Activated T-helper 1 cell treated with Interleukin-2 at 50 U/mL for 16 hours (primary cell): ENCODE results near the gene RAB31.
"Not testable (repeated sequence)": the region's sequence is repeated elsewhere in the genome, so short reads cannot be mapped to it uniquely, and the experiment has no call there.

ENCODE experiments used
- DNase-seq: peaks from one replicate; pipeline ENCODE4 v3.0.0-alpha.2; 2020; ENCODE audit warnings: low read depth

RAB31 gene, protein sequence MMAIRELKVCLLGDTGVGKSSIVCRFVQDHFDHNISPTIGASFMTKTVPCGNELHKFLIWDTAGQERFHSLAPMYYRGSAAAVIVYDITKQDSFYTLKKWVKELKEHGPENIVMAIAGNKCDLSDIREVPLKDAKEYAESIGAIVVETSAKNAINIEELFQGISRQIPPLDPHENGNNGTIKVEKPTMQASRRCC

GRCh38 chr18:9708057-9708433 lies at the start of gene RAB31:
RAB31 (plus strand) TSS chr18:9708301; CDS start chr18:9708406, 105 bp downstream.
- DNase-seq, result no peak

DNA sequence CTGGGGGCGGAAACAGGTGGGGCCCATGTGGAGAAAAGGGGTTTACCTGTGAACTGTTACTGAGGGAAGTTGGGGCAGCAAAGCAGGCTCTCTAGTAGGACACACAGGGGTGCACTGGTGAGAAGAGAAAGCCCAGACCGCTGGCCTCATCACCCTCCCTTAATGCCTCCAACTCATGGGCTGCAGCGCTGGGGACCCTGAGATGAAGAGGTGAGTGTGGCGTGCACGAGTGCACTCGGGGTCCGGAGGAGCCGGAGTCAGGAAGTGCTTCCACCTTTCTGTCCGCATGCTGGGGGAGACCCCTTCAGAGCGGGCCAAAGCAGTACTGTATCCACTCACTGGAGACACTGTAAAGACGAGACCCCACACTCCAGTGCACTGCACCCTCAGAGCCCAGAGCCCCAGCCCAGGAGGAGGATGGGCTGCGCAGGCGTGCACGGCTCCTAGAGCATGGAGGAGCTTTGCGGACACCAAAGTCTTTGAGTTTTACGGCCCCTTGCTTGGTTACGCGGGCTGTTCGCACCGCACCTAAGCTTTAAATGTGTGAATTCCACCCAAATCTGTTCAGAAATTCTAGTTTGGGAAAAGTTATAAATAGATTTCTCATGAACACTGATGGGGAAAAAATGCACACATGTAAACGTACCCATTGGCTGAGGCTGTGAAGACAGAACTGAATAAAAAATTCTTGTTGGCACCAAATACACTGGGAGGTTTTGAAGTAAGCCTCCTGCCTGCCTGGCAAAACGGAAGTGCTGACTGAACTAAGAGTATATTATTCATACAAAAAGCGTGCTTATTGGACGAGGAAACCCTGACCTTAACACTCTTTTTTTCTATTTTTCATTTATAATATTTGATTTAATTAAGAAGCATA lies 48.4 kb upstream of the RAB31 start:
- DNase-seq, result no peak

GRCh38 chr18:9661564-9661963 lies 46.5 kb upstream of the RAB31 start:
- no peak for DNase-seq

DNA sequence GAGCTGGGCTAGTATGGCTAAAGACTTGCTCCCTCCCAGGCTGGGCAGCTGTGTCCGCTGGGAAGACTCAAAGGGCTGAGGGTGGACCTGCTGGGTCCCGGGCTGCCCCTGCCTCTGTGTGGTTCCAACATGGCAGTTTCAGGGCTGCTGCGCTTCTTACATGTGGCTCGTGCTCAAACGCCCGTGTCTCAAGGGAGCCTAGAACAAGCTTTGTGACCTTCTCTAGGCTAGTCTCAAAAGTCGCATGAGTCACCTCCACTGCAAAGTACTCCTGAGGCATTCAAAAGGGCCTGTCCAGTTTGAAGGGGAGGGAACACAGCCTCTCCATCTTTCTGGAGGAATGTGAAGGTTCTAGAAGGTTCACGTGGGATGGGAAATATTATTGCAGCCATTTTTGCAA lies 44.7 kb upstream of the RAB31 start:
- no peak for DNase-seq

DNA sequence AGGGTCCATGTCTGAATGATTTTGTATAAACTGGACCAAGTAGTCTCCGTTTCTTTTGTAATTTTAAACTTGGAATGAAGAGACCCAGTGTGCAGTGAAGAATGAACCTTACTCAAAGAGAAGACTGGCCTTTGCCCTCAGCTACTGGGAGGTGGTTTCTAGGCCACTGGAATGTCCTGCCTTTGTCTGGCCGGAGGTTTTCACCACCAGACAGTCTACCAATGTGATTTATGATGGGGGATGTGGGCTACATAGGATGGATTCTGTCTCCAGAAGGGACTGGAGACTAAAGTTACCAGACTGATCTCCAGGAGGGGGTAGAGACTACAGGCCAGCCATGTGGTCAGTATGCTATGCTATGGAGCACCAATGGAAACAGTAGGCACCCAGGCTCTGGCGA lies 42.8 kb upstream of the RAB31 start:
- no peak for DNase-seq

- no peak for DNase-seq
These were observed 41.6 kb upstream of the RAB31 start for GRCh38 chr18:9666548-9666947.

DNA sequence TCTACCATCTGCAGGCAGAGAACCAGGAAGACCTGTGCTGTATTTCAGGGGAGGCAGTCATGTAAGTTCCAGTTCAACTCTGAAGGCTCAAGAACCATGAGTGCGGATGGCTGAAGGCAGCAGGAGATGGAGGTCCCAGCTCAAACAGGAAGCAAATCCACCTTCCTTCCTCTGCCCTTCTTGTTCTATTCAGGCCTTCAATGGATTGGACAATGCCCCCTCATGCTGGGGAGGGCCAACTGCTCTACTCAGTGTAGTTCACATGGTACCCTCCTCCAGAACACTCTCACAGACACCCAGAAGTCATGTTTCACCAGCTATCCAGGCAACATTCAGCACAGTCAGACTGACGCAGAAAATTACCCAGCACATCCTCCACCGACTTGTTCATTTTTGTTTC lies 39.1 kb upstream of the RAB31 start:
- no peak for DNase-seq

DNA sequence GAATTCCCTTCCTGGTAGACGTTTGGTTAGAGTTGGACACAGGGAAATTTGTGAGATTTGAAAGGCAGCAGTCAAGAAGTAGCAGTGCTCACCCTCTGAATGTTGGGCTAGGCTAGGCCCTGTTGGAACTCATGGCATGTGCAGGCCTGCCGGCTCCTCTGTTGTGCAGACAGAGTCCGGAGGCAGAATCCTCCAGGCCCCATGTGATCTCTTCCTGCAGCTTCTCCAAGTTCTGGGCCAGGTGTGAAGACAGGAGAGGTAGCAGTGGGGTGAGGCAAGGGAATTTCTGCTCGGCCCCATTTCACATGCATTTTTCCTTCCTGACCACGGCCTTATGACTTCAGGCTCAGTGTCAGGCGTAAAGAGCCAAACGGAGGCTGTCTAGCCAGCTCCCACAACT lies 36.9 kb upstream of the RAB31 start:
- DNase-seq, result no peak

- no peak for DNase-seq
These were observed 34.5 kb upstream of the RAB31 start for GRCh38 chr18:9673296-9674251.

DNA sequence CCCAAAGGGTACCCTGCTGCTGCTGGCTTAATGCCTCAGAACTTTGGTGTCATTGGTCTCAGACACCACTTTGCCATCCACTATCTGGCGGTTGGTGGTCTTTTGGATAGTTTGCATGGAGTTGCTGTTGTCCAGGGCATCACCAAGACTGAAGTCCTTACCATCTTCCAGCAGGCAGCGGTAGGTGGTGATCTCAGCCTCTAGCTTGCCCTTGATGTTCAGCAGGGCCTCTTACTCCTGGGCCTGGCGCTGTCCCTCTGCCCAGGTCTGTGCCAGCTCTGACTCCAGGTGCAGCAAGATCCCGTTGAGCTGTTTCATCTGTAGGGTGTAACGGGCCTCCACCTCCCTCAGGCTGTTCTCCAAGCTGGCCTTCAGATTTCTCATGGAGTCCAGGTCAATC lies 29.9 kb upstream of the RAB31 start:
- DNase-seq, result not testable (repeated sequence)

DNA sequence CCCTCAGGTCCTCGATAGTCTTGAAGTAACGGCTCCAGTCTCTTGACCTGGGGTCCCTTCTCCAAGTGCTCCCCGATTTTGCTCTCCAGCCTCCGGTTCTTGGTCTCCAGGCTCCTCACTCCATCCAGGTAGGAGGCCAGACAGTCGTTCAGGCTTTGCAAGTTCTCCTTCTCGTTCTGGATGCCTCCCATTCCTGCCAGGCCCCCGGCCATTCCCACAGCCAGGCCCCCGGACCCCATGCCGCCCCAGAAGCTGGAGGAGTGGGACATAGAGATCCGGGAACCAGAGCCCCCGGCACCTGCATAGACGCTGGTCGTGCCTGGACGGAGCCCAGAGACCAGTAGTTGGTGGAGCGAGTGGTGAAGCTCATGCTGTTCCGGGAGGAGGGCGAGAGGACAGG lies 29.0 kb upstream of the RAB31 start:
- no peak for DNase-seq

DNA sequence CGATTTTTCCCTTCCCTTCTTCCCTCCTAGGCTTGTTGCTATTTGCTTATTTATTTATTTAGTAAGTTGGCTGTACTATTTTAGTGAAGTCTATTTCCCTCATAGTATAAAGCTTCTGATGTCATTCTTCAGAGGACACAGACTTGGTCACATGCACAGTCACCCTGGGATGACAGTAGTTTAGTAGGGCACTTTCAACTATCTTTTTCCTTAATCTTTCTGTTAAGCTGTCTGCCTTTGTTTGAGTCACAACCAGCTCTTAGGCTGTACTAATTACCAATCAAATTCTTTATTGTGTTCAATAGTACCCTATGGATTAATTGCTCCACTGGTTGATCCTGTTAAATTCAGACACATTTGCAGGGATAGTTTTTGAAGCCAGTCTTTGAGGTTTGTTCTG lies 26.9 kb upstream of the RAB31 start:
- DNase-seq, result no peak

DNA sequence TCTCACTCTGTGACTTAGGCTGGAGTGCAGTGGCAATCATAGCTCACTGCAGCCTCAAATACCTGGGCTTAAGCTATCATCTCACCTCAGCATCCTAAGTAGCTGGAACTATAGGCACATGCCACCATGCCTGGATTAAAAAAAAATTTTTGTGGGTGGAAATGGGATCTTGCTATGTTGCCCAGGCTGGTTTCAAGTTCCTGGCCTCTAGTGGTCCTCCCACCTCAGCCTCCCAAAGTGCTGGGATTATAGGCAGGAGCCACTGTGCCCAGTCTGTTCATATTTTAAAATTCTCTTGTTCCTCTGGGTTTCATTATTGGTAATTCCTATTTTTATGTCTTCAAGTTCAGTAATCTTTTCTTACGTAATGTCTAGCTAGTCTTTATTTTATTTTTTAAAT lies 25.5 kb upstream of the RAB31 start:
- no peak for DNase-seq

DNA sequence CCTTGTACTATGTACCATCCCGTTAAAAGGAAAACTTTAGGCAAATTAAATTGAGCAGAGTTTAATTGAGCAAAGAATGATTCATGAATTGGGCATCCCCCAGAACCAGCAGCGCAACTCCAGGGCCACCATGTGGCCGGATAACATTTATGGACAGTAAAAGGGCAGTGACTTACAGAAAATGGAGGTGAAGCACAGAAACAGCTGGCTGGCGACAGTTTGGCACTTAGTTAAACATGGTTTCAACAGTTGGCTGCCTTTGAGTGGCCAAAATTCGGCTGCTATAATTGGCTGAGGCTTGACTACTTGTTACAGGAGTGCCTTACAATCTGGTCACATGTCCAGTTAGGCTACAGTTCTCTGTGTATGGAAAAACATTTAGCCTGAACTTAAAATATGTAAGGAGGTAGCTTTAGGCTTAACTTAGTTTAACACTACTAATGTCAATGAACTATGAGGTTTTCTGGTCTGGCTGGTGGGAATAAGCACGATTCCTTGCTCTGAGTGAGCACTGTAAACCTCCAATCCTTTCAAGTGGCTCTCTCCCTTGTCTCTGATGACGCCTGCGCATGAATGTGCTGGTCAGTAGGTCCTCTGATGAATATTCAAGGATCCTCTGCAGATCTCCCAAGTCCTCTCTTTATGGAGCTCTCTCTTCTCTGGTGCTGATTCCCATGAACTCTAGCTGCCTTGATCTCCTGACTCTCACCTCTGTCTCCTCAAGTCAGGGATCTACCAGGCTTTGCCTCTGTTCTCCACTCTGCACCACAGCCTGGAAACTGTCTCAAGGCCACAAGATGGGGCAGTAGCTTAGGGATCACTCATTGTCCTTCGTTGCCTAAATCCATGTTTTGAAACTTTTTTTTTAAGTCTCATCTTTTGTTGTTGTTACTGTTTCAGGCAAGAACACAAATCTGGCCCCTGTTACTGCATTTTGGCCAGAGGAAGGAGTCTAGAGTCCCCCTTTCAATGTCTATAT lies 24.4 kb upstream of the RAB31 start:
- no peak for DNase-seq

- no peak for DNase-seq
These were observed 23.1 kb upstream of the RAB31 start for GRCh38 chr18:9684881-9685614.

DNA sequence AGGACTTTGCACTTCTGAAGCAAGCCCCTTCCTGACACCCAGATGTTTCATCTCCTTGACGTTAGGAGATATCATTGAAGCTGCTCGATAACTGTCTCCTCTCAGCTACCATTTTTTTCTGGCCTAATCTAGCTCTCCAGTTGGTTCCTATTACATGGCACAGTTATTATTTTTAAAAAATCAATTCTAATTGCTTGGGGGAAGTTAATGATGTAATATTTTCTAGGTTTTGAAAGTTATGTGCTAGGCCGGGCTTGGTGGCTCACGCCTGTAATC lies 22.5 kb upstream of the RAB31 start:
- DNase-seq, result no peak

GRCh38 chr18:9688036-9688741 lies 19.9 kb upstream of the RAB31 start:
- DNase-seq, result no peak

- no peak for DNase-seq
These were observed 18.8 kb upstream of the RAB31 start for GRCh38 chr18:9689253-9689652.

DNA sequence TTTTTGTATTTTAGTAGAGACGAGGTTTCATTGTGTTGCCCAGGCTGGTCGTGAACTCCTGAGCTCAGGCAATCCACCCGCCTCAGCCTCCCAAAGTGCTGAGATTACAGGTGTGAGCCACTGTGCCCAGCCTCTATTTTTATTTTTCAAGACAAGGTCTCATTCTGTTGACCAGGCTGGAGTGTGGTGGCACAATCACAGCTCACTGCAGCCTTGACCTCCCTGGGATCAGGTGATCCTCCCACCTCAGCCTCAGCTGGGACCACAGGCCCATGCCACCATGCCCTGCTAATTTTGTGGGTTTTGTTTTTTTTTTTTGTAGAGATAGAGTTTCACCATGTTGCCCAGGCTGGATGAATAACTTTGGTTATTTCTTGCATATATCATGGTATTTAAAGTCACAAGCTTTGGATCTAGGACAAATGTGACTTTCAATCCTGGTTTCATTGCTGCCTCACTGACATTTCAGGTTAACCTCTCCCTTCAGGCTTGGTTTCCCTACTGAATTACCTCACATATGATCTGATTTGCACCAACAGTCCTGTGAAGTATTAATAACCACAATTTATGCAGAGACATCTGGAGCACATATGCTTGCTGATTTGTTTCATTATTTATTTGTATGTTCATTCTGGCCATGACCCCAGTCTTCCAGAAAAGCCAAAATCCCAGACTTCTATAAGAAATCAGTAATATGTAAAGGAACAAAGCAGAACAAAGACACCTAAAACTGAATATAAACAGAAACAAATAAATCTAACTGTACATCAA lies 17.5 kb upstream of the RAB31 start:
- DNase-seq, result no peak

- DNase-seq, result no peak
These were observed 16.9 kb upstream of the RAB31 start for GRCh38 chr18:9691235-9691634.
